RPMI8226 (cell line): ENCODE results near the gene CLIP2.
"Not testable (repeated sequence)": the region's sequence is repeated elsewhere in the genome, so short reads cannot be mapped to it uniquely, and the experiment has no call there.

Experiments
- DNase-seq: peaks from one replicate; pipeline ENCODE4 v3.0.0-alpha.2; 2015

Gene CLIP2

DNA sequence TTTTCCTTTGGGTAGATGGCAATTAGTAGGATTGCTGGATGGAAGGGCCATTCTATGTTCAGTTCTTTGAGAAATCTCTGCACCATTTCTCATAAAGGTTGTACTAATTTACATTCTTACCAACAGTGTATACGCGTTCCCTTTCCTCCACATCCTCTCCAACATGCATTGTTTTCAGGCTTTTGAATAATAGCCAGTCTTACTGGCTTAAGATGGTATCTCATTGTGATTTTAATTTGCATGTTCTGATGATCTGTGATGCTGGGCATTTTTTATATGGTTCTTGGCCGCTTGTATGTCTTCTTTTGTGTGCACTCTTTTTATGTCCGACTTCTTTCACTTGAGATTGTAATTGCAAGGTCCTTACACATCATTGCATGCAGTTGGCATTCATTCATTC lies 11.7 kb downstream of the CLIP2 start:
- no peak for DNase-seq

- peak; percentile 68 for DNase-seq
These were observed 13.6 kb downstream of the CLIP2 start for GRCh38 chr7:74302745-74303221.

DNA sequence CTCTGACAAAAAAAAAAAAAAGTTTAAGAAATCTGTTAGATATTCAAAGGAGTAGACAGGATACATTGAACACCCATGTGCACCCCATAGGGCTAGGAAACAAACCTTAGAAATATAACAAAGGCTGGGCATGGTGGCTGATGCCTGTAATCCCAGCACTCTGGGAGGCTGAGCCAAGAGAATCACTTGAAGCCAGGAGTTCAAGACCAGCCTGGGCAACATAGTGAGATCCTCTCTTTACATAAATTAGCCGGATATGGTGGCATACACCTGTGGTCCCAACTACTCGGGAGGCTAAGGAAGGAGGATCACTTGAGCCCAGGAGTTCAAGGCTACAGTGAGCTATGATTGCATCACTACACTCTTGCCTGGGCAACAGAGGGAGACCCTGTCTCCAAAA lies 15.3 kb downstream of the CLIP2 start:
- DNase-seq: no peak

DNA sequence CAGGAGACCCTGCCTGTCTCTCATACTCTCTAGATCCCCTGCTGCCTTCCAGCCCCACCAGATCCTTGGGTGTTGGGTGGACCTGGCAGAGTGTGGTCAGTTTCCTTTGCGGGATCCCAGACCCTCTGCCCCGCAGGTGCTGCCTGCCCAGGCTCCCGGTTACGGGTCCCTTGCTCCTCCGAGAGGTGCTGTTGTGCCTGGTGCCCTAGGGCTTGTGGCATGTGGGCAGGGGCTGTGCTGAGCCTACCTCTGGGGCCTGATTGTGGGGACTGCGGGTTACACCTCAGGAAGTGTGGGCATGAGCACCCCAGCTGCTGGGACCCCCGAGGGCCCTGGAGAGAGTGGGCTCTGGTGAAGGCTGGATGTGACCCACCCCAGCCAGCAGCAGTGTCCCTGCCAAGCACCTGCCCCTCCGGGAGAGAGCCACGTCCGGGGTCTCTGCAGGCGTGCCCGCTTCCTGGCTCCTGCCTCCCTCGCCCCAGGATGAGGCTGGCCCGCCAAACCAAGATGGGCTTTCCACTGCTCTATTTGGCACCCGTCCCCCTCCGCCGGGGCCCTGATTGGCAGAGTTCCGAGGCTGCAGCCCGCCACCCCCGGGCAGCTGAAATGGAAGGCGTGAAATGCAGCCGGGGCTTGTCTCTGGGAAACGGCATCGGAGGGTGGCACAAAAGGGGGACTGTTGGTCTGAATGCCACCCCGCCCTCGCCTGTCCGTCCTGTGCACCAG lies 17.0 kb downstream of the CLIP2 start:
- no peak for DNase-seq

GRCh38 chr7:74306730-74307469 lies 17.7 kb downstream of the CLIP2 start:
- no peak for DNase-seq

DNA sequence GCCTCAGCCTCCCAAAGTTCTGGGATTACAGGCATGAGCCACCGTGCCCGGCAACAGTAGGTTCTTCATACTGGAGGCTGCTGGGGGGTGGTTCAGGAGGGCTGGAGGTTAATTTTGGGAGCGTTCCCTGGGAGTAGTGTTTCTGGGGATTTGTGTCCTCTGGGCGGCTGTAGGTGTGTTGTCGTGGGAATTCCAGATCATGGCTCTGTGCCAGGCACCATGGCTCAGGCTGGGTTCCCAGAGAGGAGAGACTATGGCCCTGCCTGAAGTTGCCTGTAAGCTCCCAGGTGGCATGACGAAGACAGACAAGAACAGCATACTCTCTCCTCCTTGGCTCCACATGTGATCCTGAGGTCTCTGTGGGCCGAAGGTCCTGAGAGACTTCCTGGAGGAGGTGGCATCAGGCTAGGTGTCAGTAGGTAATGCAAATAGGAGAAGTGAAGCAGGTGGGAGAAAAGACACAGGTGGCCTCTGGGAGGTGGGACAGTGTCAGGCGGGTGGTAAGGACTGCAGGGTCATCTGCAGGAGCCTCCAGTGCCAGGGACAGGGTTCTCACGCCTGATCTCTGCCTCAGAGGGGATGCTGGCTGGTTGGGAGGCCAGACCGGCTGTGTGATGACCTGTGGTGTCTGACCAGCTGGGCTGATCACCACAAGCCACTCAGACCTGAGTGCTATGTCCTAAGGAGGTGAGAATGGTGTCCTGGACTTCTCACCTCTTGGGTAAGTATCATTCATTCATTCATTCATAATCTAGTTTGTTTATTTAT lies 18.7 kb downstream of the CLIP2 start:
- DNase-seq: no peak

DNA sequence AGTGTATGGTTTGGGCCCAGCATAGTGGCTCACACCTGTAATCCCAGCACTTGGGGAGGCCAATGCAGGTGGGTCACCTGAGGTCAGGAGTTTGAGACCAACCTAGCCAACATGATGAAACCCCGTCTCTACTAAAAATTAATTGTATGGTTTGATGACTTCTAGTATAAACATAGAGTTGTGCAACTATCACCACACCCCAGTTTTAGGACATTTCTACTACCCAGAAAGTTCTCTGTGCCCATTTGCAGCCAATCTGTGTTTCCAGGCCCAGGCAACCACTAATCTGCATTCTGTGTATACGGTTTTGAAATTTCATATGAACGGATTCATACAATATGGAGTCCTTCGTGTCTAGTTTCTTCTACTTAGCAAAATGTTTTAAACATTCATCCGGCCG lies 20.0 kb downstream of the CLIP2 start:
- no peak for DNase-seq

DNA sequence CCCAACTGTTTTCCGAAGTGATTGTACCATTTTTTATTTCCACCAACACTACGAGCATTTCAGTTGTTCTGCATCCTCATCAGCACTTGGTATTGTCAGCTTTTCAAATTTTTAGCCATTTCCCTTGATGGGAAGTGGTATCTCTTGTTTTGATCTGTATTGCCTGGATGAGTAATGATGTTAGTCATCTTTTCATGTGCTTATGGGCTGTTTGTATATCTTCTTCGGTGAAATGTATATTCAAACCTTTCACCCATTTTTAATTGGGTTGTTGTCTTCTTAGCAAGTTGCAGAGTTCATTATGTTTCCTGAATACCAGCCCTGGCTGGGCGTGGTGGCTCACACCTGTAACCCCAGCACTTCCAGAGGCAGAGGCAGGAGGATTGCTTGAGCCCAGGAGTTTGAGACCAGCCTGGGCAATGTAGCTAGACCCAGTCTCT lies 22.1 kb downstream of the CLIP2 start:
- DNase-seq: no peak

DNA sequence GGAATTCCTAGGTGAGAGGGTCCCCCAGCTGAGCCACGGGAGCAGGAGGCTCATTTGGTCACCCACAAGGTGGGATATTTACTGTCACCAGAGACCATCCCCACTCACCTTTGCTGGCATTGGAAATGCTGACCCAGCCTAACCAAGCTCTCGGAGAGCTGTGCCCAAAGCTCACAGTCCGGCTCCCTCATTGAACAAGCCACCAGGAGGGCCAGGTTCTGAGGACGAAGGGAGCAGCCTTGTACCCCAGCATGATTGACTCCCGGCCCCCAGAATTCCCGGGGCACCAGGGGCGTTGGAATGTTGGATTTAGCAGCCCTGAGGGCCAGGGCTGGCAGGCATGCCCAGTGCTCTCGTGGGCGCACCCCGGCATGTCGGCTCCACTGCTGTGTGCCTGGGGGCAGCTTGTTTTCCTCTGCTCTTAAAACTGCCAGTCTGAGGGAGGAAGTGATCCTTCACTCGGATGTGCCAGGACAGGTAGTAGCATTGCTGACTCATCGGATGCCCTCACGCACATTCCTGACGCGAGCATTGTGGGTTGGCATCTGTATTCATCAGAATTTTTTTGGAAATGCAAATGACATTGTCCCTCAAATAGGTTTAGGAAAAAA lies 23.3 kb downstream of the CLIP2 start:
- peak; percentile 85 for DNase-seq

DNA sequence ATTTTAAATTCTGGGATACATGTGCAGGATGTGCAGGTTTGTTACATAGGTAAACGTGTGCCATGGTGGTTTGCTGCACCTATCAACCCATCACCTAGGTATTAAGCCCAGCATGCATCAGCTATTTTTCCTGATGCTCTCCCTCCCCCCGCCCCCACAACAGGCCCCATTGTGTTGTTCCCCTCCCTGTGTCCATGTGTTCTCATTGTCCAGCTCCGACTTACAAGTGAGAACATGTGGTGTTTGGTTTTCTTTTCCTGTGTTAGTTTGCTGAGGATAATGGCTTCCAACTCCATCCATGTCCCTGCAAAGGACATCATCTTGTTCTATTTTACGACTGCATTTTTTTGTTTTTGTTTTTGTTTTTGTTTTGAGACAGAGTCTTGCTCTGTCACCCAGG lies 26.7 kb downstream of the CLIP2 start:
- not testable (repeated sequence) for DNase-seq

DNA sequence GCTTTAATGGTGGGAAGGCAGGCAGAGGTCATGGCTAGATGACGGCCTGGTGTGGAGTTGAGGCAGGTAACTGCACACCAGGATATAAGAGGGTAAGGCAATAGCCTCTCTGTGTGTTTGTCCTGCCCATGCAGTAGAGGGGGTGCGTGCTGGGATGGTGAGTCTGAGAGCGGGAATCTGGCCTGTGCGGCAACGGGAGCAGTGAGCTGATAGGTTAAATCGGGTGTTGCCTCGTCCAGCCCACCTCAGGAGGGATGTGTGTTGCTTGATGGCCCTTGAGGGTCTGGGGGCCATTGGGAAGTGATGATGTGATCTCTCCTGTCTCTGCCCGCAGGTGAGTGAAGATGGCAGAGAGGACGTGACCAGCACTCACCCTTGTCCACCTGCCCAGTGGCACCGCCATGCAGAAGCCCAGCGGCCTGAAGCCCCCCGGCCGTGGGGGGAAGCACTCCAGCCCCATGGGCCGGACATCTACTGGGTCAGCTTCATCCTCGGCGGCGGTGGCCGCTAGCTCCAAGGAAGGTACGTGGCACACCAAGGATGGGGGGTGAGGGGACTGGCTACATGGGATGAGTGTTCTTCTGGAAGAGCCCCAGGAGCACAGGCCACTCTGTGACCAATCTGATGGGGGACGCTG lies 28.1 kb downstream of the CLIP2 start:
- DNase-seq: no peak

DNA sequence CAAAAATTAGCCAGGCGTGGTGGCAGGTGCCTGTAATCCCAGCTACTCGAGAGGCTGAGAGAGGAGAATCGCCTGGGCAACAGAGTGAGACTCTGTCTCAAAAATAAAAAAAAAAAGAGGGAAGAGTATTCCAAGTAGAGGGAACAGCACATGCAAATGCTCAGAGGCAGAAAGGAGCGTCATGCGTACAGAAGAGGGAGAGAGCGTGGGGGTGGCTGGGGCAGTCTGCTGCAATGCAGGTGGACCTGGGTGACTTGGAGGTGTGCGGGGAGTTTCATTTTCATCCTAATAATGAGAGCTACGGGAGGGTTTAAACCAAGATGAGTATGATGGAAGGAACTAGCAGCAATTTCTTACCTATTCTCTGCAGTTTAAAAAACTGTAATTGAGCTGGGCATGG lies 28.8 kb downstream of the CLIP2 start:
- no peak for DNase-seq

DNA sequence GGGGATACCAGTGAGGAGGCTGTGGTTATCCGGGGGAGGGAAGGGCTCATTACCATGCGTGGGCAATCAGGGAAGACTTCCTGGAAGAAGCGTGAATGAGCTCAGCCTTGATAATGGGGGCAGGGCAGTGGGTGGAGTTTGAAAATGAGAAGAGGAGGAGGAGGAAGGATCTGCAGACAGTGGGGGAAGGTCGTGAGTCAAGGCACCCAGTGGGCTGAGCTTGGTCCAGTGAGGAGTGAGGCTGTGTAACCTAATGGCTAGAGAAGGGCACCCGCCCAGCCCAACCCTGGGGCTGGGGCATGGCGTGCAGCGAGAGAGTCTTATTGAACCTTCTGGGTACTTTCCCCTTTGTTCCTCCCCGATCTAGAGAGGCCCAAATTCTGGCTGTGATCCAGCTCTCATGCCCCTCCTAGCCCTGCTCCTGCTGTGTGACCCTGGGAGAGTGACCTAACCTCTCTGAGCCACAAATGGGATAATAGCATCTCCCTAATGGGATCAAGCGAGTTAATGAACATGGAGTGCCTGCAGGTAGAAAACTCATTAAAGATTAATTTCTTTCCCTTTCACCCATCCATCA lies 31.5 kb downstream of the CLIP2 start:
- DNase-seq: no peak

GRCh38 chr7:74322892-74323291 lies 33.7 kb downstream of the CLIP2 start:
- not testable (repeated sequence) for DNase-seq

DNA sequence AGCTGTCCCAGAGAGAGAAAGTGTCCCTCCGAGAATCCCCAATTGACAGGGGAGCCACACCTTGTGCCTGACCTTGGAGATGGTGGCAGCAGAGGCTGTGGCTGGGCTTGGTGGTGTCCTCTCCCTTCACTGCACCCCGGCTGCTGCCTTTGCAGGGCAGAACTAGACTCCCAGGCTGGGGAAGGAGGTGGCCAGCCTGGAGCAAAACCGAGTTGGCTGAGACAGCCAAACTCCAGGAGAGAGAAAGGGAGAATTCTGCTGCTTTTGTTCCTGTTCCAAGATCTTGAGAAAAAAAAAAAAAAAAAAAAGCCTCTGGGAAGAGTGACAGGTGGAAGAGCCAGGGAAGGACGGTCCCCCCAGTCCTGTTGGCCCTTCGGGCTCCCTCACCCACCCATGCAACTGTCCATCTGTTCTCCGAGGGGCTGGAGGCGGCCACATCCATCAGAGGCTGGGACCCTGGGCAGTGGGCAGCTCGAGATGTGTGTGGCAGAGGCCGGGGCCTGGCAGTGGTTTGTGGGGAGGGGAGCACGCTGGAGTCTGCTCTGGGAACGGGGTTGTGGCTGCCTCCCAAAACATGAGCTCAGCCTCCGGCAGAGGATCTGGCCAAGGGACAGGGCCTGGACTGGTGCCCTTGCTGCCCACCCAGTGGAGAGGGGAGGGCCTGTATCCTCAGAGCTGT lies 35.5 kb downstream of the CLIP2 start:
- no peak for DNase-seq

GRCh38 chr7:74325210-74325565 lies 36.0 kb downstream of the CLIP2 start:
- no peak for DNase-seq

DNA sequence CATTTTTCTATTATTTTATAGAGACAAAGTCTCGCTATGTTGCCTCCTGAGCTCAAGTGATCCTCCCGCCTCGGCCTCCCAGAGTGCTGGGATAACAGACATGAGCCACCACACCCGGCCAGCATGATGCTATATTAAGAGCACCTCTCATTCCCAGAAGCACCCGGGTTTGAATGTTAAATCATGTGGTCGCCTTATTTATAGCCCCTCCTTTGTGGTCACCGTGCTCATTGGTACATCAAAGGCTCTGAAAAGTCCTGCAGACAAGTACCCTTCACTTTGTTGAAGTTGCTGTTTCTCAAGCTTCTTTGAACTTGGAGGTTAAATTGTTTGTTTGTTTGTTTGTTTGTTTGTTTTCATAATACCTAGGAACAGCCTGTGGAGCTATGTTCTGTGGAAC lies 40.0 kb downstream of the CLIP2 start:
- DNase-seq: no peak

DNA sequence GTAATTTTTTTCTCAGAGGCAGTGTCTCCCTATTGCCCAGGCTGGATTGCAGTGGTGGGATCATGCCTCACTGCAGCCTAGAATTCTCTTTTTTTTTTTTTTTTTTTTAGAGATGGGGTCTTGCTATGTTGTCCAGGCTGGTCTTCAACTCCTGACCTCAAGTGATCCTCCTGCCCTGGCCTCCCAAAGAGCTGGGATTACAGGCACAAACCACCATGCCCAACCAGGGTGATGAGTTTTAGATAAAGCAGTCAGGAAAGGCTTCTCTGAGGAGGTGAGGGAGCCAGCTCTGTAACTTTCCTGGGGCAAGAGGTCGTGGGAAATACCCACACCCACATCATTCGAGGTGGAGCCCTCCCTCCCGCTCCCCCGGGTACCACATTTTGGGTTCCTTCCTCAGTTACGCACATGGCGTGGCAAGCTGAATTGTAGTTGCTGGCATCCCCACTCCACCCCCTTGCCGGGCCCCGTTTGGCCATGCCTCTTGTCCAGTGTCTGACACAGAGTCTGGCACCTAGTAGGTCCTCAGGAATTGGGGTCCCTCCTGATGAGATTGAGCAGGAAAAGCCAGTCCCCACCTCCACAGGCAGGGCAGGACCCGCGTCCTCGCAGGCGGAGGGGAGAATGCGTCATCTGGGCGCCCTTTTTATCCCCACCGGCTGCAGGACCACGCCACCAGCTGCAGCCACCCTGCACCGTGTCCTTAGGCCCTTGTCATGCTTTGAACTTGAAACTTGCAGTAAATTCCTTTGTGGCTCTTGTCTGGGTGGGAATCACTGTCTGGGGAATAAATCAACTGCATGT lies 43.4 kb downstream of the CLIP2 start:
- no peak for DNase-seq

- no peak for DNase-seq
These were observed 44.8 kb downstream of the CLIP2 start for GRCh38 chr7:74334030-74334429.

DNA sequence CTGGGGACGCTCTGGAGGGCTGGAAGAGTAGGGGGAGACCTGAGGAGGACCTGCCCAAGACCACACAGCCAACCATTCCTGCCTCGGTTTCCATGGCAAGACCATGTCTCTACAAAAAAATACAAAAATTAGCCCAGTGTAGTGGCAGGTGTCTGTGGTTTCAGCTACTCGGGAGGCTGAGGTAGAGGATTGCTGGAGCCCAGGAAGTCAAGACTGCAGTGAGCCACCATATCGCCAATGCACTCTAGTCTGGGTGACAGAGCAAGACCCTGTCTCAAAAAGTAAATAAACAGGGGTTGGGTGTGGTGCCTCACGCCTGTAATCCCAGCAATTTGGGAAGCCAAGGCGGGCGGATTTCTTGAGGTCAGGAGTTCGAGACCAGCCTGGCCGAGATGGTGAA lies 48.7 kb downstream of the CLIP2 start:
- no peak for DNase-seq
